ENCODE measurements around the gene LIPC.

Gene LIPC

GRCh38 chr15:58511599-58511987 lies 79.8 kb downstream of the LIPC start:
- peaks cover 20% of the 10 kb centered on the region for H3K4me1 Mint-ChIP-seq
- H3K27ac Mint-ChIP-seq, result no peak overlapping the region
- peaks cover 4% of the 10 kb centered on the region for H3K9me3 Mint-ChIP-seq
- no peak for DNase-seq (ENCODE audit: low spot score in 2 of 2)
- no peak for ATAC-seq
- no peak overlapping the region for H3K4me3 Mint-ChIP-seq
- H3K36me3 Mint-ChIP-seq, result no peaks in the 10 kb centered on the region

- ATAC-seq (no peak), DNase-seq (ENCODE audit: low spot score in 2 of 2) (no peak)
- H3K27ac Mint-ChIP-seq, result no peak overlapping the region
- no peak overlapping the region for H3K4me3 Mint-ChIP-seq
- H3K4me1 Mint-ChIP-seq, result peaks cover 28% of the 10 kb centered on the region
- no peaks in the 10 kb centered on the region for H3K36me3 Mint-ChIP-seq
- H3K9me3 Mint-ChIP-seq, result peaks cover 6% of the 10 kb centered on the region
Observed at GRCh38 chr15:58512522-58512921, 80.7 kb downstream of the LIPC start.

DNA sequence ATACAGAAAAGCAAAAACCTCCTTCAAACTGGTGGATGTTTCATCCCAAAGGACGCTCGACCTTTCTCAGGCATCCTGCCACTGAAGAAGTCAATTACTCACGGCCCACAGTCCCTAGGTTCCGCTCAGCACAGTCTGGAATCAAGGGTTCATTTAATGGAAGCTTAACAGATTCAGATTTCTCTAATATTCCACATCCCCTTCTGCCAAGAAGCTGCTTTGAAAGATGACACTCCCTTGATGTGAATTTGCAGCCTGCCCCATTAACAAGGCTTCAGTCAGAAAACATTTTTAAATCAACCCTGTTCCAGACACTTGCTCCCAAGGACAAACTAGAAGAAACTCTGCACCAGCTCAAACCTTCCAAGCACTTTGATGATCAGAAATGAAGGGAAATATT lies 81.2 kb downstream of the LIPC start:
- no peak overlapping the region for H3K27ac Mint-ChIP-seq
- no peaks in the 10 kb centered on the region for H3K36me3 Mint-ChIP-seq
- peaks cover 33% of the 10 kb centered on the region for H3K4me1 Mint-ChIP-seq
- H3K4me3 Mint-ChIP-seq, result no peak overlapping the region
- peaks cover 6% of the 10 kb centered on the region for H3K9me3 Mint-ChIP-seq
- ATAC-seq, result no peak
- DNase-seq (ENCODE audit: low spot score in 2 of 2), result no peak

GRCh38 chr15:58513726-58514336 lies 82.0 kb downstream of the LIPC start:
- H3K4me3 Mint-ChIP-seq, result no peak overlapping the region
- peaks cover 6% of the 10 kb centered on the region for H3K9me3 Mint-ChIP-seq
- ATAC-seq (no peak), DNase-seq (ENCODE audit: low spot score in 2 of 2) (no peak)
- H3K4me1 Mint-ChIP-seq, result peaks cover 41% of the 10 kb centered on the region
- no peak overlapping the region for H3K27ac Mint-ChIP-seq
- no peaks in the 10 kb centered on the region for H3K36me3 Mint-ChIP-seq

DNA sequence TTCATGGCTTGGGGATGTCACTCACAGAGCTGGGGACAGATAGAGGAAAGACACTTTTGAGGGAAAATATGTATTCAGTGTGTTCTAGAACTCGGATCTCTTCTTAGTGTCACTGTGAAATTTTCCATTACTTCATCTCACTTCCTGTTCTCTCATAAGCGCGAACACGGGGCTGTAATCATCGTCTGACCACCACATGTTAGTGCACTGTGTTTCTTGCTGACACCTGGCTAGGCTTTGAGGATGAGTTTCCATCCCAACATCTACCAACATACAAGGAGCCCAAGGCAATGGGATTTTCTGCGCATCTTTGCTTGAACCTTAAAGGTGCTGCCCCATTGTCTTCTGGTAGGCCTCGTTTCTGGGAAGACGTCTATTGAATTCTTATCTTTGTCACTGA lies 84.0 kb downstream of the LIPC start:
- ATAC-seq (peak; percentile 84), DNase-seq (ENCODE audit: low spot score in 2 of 2) (no peak)
- no peak overlapping the region for H3K4me3 Mint-ChIP-seq
- H3K9me3 Mint-ChIP-seq, result peaks cover 6% of the 10 kb centered on the region
- peaks cover 43% of the 10 kb centered on the region for H3K4me1 Mint-ChIP-seq
- H3K36me3 Mint-ChIP-seq, result no peaks in the 10 kb centered on the region
- peak overlapping the region; percentile 81 for H3K27ac Mint-ChIP-seq

- DNase-seq (ENCODE audit: low spot score in 2 of 2) (no peak), ATAC-seq (peak; percentile 29)
- no peaks in the 10 kb centered on the region for H3K36me3 Mint-ChIP-seq
- H3K4me3 Mint-ChIP-seq, result no peak overlapping the region
- peaks cover 52% of the 10 kb centered on the region for H3K4me1 Mint-ChIP-seq
- peaks cover 6% of the 10 kb centered on the region for H3K9me3 Mint-ChIP-seq
- H3K27ac Mint-ChIP-seq, result peak overlapping the region; percentile 56
Observed at GRCh38 chr15:58517252-58517681, 85.5 kb downstream of the LIPC start.

DNA sequence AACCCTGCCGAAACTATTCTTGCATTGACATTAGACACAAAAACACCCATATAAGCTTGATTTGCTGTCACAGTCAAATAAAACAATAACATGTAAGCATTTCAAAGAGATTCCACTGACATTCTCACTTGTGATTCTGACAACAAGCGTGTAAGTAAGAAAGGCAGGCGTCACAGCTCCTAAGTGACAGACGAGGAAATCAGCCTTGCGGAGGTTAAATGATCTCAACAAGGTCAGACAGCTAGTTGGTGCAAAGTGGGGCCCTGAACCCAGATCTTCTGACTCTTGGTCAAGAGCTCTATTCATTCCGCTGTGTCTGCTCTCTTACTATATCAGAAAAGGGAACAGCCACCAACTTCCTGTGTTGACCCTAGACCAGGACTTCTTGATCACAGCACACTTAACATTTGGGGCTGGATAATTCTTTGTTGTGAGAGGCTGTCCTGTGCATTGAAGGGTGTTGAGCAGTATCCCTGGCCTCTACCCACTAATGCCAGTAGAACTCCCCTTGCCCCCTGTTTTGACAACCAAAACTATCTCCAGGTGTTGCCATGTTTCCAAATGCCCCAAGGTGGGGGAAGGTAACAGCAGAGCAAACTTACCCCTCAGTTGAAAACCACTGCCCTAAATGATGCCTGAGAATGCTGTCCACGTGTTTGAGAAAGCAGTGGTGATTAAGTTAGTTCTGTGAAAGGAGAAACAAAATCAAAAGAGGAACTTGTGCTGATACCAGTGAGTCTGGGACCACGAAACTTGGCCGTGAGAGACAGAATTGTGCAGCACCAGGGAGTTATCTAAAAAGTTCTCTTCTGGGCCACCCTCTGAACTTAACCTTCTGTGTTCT lies 86.1 kb downstream of the LIPC start:
- H3K4me1 Mint-ChIP-seq, result peaks cover 58% of the 10 kb centered on the region
- H3K36me3 Mint-ChIP-seq, result peaks cover 4% of the 10 kb centered on the region
- DNase-seq (ENCODE audit: low spot score in 2 of 2) (peak in 1 of 2 donors; percentile 52), ATAC-seq (peak; percentile 33)
- H3K27ac Mint-ChIP-seq, result peak overlapping the region; percentile 56
- H3K9me3 Mint-ChIP-seq, result peaks cover 6% of the 10 kb centered on the region
- H3K4me3 Mint-ChIP-seq, result no peak overlapping the region

GRCh38 chr15:58518626-58519025 lies 86.8 kb downstream of the LIPC start:
- H3K36me3 Mint-ChIP-seq, result peaks cover 5% of the 10 kb centered on the region
- H3K27ac Mint-ChIP-seq, result peak overlapping the region; percentile 56
- DNase-seq (ENCODE audit: low spot score in 2 of 2) (no peak), ATAC-seq (no peak)
- H3K4me1 Mint-ChIP-seq, result peaks cover 59% of the 10 kb centered on the region
- H3K4me3 Mint-ChIP-seq, result no peak overlapping the region
- H3K9me3 Mint-ChIP-seq, result peaks cover 6% of the 10 kb centered on the region

DNA sequence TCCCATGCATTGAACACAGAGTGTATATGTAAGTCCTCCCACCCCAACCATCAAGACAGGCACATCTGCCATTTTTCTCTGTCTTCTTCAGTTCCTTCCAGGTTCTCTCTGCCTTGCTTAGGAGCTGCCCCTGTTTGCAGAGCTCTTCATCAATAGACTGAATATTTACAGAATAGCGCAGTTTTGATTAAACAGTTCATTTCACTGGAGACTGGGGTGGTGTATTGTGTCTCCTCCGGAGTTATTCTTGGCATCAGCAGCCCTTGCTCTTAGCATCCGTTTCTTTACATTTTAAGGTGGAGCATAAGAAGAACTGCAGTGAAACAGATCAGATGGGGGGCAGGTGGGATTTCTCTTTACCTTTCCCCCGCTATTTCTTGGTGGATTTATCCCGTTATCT lies 87.7 kb downstream of the LIPC start:
- ATAC-seq (no peak), DNase-seq (ENCODE audit: low spot score in 2 of 2) (no peak)
- Mint-ChIP-seq H3K27ac (no peak overlapping the region), H3K9me3 (peaks cover 6% of the 10 kb centered on the region), H3K36me3 (peaks cover 5% of the 10 kb centered on the region), H3K4me3 (no peak overlapping the region), H3K4me1 (peaks cover 59% of the 10 kb centered on the region)

- H3K4me1 Mint-ChIP-seq, result peaks cover 51% of the 10 kb centered on the region
- peaks cover 6% of the 10 kb centered on the region for H3K9me3 Mint-ChIP-seq
- peaks cover 5% of the 10 kb centered on the region for H3K36me3 Mint-ChIP-seq
- H3K27ac Mint-ChIP-seq, result no peak overlapping the region
- ATAC-seq (no peak), DNase-seq (ENCODE audit: low spot score in 2 of 2) (no peak)
- H3K4me3 Mint-ChIP-seq, result no peak overlapping the region
Observed at GRCh38 chr15:58520464-58520863, 88.7 kb downstream of the LIPC start.

DNA sequence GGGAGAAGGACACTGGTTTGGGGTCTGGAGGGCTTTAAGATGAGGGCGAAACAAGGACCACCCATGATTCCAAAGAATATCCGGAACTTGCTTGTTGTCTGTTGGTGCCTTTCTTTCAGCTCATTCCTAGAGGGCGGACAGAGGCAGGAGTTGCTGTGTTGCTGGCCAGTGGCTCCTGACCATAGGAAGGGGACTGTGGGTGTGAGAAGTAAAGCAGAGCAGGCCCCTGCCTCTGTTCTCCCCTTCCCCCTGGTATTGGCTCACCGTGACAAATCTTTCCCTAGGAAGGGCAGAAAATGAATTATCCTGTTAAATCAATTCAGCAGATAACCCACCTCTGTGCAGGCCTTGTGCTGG lies 89.1 kb downstream of the LIPC start:
- peaks cover 47% of the 10 kb centered on the region for H3K4me1 Mint-ChIP-seq

GRCh38 chr15:58521293-58521991 lies 89.7 kb downstream of the LIPC start:
- H3K9me3 Mint-ChIP-seq, result peaks cover 4% of the 10 kb centered on the region
- peaks cover 41% of the 10 kb centered on the region for H3K4me1 Mint-ChIP-seq
- ATAC-seq (no peak), DNase-seq (ENCODE audit: low spot score in 2 of 2) (no peak)
- peaks cover 5% of the 10 kb centered on the region for H3K36me3 Mint-ChIP-seq
- no peak overlapping the region for H3K4me3 Mint-ChIP-seq
- peak overlapping the region; percentile 45 for H3K27ac Mint-ChIP-seq

More for the DNA sequence above, 89.1 kb downstream of the LIPC start:
- DNase-seq (ENCODE audit: low spot score in 2 of 2) (no peak), ATAC-seq (no peak)
- H3K4me3 Mint-ChIP-seq, result no peak overlapping the region
- H3K27ac Mint-ChIP-seq, result peak overlapping the region; percentile 45
- peaks cover 5% of the 10 kb centered on the region for H3K36me3 Mint-ChIP-seq
- H3K9me3 Mint-ChIP-seq, result peaks cover 6% of the 10 kb centered on the region

DNA sequence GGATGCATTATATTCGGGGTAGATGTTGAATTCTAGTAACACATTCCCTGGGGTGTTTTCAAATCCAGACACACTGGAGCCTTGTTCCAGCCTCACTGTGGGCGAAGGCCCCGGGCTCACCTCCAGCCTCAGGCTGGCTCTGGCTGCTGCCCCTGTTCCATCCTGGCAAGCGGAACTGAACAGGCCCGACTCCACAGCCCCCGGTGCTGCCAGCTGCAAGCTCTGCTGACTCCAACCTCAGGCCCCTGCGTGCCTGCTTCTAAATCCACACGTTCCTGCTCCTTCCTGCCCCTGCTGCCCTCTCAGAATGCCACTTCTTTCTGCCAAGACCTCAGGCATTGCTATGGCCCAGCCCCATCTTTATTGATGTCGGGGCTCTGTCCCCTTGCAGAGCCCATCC lies 90.6 kb downstream of the LIPC start:
- peak overlapping the region; percentile 45 for H3K27ac Mint-ChIP-seq
- ATAC-seq, result no peak
- H3K4me1 Mint-ChIP-seq, result peaks cover 32% of the 10 kb centered on the region

DNA sequence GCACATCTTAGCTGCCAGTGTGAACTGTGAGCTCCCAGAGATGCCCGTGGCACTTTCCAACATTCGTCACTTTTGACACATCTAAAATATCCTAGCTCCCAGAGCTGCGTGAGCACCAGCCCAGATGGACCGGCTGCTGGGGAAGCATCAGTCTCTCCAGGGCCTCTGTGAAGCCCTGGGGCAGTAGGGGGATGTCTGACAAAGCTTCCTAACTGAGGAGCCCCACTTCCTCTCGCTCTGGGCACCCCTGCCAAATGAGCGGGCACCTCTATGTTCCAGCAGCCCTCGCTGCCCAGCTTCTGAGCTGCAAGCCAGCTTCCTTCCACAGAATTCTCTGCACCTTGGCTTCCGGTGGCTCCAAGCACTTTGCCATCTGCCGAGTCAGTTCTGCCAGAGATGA lies 91.1 kb downstream of the LIPC start:
- no peak for ATAC-seq
- H3K4me3 Mint-ChIP-seq, result no peak overlapping the region

More for the DNA sequence above, 90.6 kb downstream of the LIPC start:
- no peak for DNase-seq (ENCODE audit: low spot score in 2 of 2)
- H3K4me3 Mint-ChIP-seq, result no peak overlapping the region
- peaks cover 5% of the 10 kb centered on the region for H3K36me3 Mint-ChIP-seq
- H3K9me3 Mint-ChIP-seq, result no peaks in the 10 kb centered on the region

DNA sequence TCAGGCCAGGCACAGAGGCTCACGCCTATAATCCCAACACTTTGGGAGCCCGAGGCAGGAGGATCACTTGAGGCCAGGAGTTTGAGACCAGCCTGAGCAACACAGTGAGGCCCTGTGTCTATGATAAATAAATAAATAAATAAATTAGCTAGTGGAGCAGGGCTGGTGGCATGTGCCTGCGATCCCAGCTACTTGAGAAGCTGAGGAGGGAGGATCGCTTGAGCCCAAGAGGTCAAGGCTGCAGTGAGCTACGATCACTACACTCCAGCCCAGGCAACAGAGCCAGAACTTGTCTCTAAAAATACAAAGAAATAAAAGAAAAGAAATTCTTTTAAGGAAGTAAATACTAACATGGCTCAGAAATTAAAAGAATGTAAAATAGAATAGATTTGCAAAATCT lies 91.8 kb downstream of the LIPC start:
- Mint-ChIP-seq H3K27ac (no peak overlapping the region), H3K4me1 (peaks cover 19% of the 10 kb centered on the region), H3K36me3 (peaks cover 5% of the 10 kb centered on the region), H3K4me3 (no peak overlapping the region), H3K9me3 (no peaks in the 10 kb centered on the region)
- no peak for ATAC-seq
- DNase-seq (ENCODE audit: low spot score in 2 of 2), result no peak

More for the DNA sequence above, 91.1 kb downstream of the LIPC start:
- Mint-ChIP-seq H3K9me3 (no peaks in the 10 kb centered on the region), H3K27ac (peak overlapping the region; percentile 45), H3K4me1 (peaks cover 27% of the 10 kb centered on the region), H3K36me3 (peaks cover 5% of the 10 kb centered on the region)
- DNase-seq (ENCODE audit: low spot score in 2 of 2), result no peak
